H1 (cell line): ENCODE data around the gene ABHD8. TPM values are rescaled to one million over a fixed set of nuclear protein-coding genes. Genes with fewer than 3 reads are reported as not detected.

Experiments used
- ASH2L ChIP-seq: fragments of 200-600, 300-600 bp; sonication (generic); IDR thresholded peaks from one replicate; pipeline ENCODE4 v1.7.1; 2017; ENCODE audit warnings: low read length
- BRCA1 ChIP-seq: IDR thresholded peaks from 2 replicates; pipeline ENCODE4 v1.6.1; 2012; ENCODE audit warnings: low read depth, low read length, improper control_type of control experiment
- CEBPB ChIP-seq: IDR thresholded peaks from 2 replicates; pipeline ENCODE4 v1.6.1; 2012; ENCODE audit warnings: low read depth, low read length
- GABPA ChIP-seq: IDR thresholded peaks from 2 replicates; pipeline ENCODE4 v1.6.1; 2011; ENCODE audit warnings: mild to moderate bottlenecking, low read length, moderate library complexity, borderline replicate concordance; ENCODE audit not compliant: insufficient read depth
- MAFK ChIP-seq: IDR thresholded peaks from 2 replicates; pipeline ENCODE4 v1.6.1; 2012; ENCODE audit warnings: low read depth, mild to moderate bottlenecking, improper control_type of control experiment, low read length
- NRF1 ChIP-seq: IDR thresholded peaks from 2 replicates; pipeline ENCODE4 v1.6.1; 2011; ENCODE audit warnings: mild to moderate bottlenecking, low read depth, low read length, improper control_type of control experiment
- POLR2AphosphoS5 ChIP-seq: IDR thresholded peaks from 2 replicates; pipeline ENCODE4 v1.6.1; 2011; ENCODE audit warnings: low read depth, low read length
- SIX5 ChIP-seq: IDR thresholded peaks from 2 replicates; pipeline ENCODE4 v1.6.1; 2011; ENCODE audit warnings: mild to moderate bottlenecking, low read depth, low read length
- SP2 ChIP-seq: IDR thresholded peaks from 2 replicates; pipeline ENCODE4 v1.6.1; 2012; ENCODE audit warnings: mild to moderate bottlenecking, low read length, inconsistent platforms
- SP4 ChIP-seq: IDR thresholded peaks from 2 replicates; pipeline ENCODE4 v1.6.1; 2012; ENCODE audit warnings: low read length, inconsistent platforms
- SUZ12 ChIP-seq: fragments of 200-600 bp; sonication (generic); IDR thresholded peaks from 2 replicates; pipeline ENCODE4 v1.6.1; 2012; ENCODE audit warnings: mild to moderate bottlenecking, inconsistent platforms, low read length, moderate library complexity, mixed read lengths
- TAF1 ChIP-seq: IDR thresholded peaks from 2 replicates; pipeline ENCODE4 v1.6.1; 2011; ENCODE audit warnings: mild to moderate bottlenecking, low read depth, low read length
- YY1 ChIP-seq: IDR thresholded peaks from 2 replicates; pipeline ENCODE4 v1.6.1; 2011; ENCODE audit warnings: low read depth, mild to moderate bottlenecking, low read length
- polyA plus RNA-seq, 7 experiments: library from polyadenylated mRNA; depleted of rRNA in 3 of 7; stranded (reverse) in 5 of 7; unstranded in 2 of 7; fragments of >200 nt in 5 of 7; fragments of 200-250 nt in 2 of 7; gene quantifications; 1 replicate in 5 of 7; 2 replicates in 1 of 7; 4 replicates in 1 of 7; pipeline versions ENCODE4 v1.2.1 to v1.2.3, GENCODE V29; 2011 to 2013; ENCODE audit warnings: missing spikeins in 2 of 7, mixed read lengths in 2 of 7
- total RNA-seq: library from RNA; stranded (reverse); fragmentation: NEBNext Ultra II Directional; extraction: Animal tissue kit (Norgen Biotek cat#: 25700); gene quantifications from 2 replicates; pipeline ENCODE4 v1.2.1, GENCODE V29; 2021
- TF ChIP-seq, protein P1 (sequence below): fragments of 300-600 bp; sonication (generic); IDR thresholded peaks from 2 replicates; pipeline ENCODE4 v1.7.1; 2012; ENCODE audit warnings: low read length, moderate library complexity, mild to moderate bottlenecking, inconsistent platforms; ENCODE audit not compliant: insufficient replicate concordance

ABHD8 gene
- total and polyA plus RNA-seq, 2 of the 8 experiments (the other 6 are each of a cell fraction or from before 2014, with no cell fraction given) = 11.3 to 18.7 TPM

- TF ChIP-seq, protein P1, sequence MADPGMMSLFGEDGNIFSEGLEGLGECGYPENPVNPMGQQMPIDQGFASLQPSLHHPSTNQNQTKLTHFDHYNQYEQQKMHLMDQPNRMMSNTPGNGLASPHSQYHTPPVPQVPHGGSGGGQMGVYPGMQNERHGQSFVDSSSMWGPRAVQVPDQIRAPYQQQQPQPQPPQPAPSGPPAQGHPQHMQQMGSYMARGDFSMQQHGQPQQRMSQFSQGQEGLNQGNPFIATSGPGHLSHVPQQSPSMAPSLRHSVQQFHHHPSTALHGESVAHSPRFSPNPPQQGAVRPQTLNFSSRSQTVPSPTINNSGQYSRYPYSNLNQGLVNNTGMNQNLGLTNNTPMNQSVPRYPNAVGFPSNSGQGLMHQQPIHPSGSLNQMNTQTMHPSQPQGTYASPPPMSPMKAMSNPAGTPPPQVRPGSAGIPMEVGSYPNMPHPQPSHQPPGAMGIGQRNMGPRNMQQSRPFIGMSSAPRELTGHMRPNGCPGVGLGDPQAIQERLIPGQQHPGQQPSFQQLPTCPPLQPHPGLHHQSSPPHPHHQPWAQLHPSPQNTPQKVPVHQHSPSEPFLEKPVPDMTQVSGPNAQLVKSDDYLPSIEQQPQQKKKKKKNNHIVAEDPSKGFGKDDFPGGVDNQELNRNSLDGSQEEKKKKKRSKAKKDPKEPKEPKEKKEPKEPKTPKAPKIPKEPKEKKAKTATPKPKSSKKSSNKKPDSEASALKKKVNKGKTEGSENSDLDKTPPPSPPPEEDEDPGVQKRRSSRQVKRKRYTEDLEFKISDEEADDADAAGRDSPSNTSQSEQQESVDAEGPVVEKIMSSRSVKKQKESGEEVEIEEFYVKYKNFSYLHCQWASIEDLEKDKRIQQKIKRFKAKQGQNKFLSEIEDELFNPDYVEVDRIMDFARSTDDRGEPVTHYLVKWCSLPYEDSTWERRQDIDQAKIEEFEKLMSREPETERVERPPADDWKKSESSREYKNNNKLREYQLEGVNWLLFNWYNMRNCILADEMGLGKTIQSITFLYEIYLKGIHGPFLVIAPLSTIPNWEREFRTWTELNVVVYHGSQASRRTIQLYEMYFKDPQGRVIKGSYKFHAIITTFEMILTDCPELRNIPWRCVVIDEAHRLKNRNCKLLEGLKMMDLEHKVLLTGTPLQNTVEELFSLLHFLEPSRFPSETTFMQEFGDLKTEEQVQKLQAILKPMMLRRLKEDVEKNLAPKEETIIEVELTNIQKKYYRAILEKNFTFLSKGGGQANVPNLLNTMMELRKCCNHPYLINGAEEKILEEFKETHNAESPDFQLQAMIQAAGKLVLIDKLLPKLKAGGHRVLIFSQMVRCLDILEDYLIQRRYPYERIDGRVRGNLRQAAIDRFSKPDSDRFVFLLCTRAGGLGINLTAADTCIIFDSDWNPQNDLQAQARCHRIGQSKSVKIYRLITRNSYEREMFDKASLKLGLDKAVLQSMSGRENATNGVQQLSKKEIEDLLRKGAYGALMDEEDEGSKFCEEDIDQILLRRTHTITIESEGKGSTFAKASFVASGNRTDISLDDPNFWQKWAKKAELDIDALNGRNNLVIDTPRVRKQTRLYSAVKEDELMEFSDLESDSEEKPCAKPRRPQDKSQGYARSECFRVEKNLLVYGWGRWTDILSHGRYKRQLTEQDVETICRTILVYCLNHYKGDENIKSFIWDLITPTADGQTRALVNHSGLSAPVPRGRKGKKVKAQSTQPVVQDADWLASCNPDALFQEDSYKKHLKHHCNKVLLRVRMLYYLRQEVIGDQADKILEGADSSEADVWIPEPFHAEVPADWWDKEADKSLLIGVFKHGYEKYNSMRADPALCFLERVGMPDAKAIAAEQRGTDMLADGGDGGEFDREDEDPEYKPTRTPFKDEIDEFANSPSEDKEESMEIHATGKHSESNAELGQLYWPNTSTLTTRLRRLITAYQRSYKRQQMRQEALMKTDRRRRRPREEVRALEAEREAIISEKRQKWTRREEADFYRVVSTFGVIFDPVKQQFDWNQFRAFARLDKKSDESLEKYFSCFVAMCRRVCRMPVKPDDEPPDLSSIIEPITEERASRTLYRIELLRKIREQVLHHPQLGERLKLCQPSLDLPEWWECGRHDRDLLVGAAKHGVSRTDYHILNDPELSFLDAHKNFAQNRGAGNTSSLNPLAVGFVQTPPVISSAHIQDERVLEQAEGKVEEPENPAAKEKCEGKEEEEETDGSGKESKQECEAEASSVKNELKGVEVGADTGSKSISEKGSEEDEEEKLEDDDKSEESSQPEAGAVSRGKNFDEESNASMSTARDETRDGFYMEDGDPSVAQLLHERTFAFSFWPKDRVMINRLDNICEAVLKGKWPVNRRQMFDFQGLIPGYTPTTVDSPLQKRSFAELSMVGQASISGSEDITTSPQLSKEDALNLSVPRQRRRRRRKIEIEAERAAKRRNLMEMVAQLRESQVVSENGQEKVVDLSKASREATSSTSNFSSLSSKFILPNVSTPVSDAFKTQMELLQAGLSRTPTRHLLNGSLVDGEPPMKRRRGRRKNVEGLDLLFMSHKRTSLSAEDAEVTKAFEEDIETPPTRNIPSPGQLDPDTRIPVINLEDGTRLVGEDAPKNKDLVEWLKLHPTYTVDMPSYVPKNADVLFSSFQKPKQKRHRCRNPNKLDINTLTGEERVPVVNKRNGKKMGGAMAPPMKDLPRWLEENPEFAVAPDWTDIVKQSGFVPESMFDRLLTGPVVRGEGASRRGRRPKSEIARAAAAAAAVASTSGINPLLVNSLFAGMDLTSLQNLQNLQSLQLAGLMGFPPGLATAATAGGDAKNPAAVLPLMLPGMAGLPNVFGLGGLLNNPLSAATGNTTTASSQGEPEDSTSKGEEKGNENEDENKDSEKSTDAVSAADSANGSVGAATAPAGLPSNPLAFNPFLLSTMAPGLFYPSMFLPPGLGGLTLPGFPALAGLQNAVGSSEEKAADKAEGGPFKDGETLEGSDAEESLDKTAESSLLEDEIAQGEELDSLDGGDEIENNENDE = no peak
- TF ChIP-seq SP4 = no peak
- TF ChIP-seq BRCA1 = no peak
- TF ChIP-seq TAF1 = no peak
- TF ChIP-seq CEBPB = no peak
- TF ChIP-seq NRF1 = no peak
- TF ChIP-seq SIX5 = no peak
- TF ChIP-seq GABPA = no peak
- TF ChIP-seq SUZ12 = no peak
- no peak for TF ChIP-seq ASH2L
- TF ChIP-seq POLR2AphosphoS5 = no peak
- TF ChIP-seq YY1 = no peak
- TF ChIP-seq MAFK = no peak
- TF ChIP-seq SP2 = no peak
These were observed 32.4 kb upstream of the ABHD8 start (continued) for GRCh38 chr19:17335575-17335974.
